PFSK-1 (cell line): Measurements from ENCODE around the gene AOAH.

Source experiments
- FOXP2 ChIP-seq: optimal IDR thresholded peaks from 2 replicates; pipeline ENCODE3; 2011; ENCODE audit warnings: borderline replicate concordance, control low read depth, inconsistent platforms; ENCODE audit not compliant: insufficient read depth; ENCODE audit errors: extremely low read length, extremely low read depth
- POLR2AphosphoS5 ChIP-seq: IDR thresholded peaks from 2 replicates; pipeline ENCODE4 v1.6.1; 2012; ENCODE audit warnings: low read depth, mild to moderate bottlenecking, control low read depth, low read length, moderate library complexity
- SIN3A ChIP-seq: IDR thresholded peaks from 2 replicates; pipeline ENCODE4 v1.6.1; 2012; ENCODE audit warnings: mild to moderate bottlenecking, low read length, moderate library complexity, borderline replicate concordance; ENCODE audit not compliant: insufficient read depth
- TF ChIP-seq, protein P1 (sequence below), 2 experiments: IDR thresholded peaks; 2 replicates each; pipeline versions ENCODE4 v1.6.1 to v1.8.0; 2011 to 2012; ENCODE audit warnings: low read depth in 2 of 2, low read length in 2 of 2, control low read depth in 1 of 2, inconsistent platforms in 1 of 2, mild to moderate bottlenecking in 1 of 2, moderate library complexity in 1 of 2; ENCODE audit not compliant: insufficient read depth in 1 of 2

DNA sequence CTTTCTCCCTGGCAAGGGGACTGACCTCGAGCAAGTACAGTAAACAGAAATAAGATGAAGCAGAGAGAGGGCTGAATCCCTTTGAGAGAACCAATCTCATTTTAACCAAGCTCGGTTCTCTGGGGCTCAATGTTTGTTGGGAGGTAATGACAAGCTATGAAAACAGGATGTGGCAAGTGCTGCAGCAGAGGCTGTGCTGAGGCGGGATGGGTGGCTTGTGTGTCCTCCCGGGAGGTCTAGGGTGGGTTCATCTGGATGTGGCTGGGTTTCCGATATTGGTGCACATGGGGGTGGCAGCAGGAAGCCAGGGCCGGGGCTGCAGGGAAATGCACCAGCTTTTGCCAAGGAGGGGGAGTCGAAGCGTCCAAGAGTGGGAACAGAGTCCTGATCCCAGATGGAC is 84.5 kb downstream of the AOAH start:
- TF ChIP-seq POLR2AphosphoS5 (no peak), SIN3A (no peak), FOXP2 (no peak)
- TF ChIP-seq, protein P1, sequence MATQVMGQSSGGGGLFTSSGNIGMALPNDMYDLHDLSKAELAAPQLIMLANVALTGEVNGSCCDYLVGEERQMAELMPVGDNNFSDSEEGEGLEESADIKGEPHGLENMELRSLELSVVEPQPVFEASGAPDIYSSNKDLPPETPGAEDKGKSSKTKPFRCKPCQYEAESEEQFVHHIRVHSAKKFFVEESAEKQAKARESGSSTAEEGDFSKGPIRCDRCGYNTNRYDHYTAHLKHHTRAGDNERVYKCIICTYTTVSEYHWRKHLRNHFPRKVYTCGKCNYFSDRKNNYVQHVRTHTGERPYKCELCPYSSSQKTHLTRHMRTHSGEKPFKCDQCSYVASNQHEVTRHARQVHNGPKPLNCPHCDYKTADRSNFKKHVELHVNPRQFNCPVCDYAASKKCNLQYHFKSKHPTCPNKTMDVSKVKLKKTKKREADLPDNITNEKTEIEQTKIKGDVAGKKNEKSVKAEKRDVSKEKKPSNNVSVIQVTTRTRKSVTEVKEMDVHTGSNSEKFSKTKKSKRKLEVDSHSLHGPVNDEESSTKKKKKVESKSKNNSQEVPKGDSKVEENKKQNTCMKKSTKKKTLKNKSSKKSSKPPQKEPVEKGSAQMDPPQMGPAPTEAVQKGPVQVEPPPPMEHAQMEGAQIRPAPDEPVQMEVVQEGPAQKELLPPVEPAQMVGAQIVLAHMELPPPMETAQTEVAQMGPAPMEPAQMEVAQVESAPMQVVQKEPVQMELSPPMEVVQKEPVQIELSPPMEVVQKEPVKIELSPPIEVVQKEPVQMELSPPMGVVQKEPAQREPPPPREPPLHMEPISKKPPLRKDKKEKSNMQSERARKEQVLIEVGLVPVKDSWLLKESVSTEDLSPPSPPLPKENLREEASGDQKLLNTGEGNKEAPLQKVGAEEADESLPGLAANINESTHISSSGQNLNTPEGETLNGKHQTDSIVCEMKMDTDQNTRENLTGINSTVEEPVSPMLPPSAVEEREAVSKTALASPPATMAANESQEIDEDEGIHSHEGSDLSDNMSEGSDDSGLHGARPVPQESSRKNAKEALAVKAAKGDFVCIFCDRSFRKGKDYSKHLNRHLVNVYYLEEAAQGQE (IDR thresholded peaks at IDR 0.05; ENCODE audit: insufficient read depth in 1 of 2, low read depth in 2 of 2, low read length in 2 of 2): no peak
